CD4-positive, alpha-beta memory T cell (primary cell): Measurements from ENCODE around the gene ABCF2. TPM values are rescaled to one million over a fixed set of nuclear protein-coding genes. Genes with fewer than 3 reads are reported as not detected.

Experiments
- CTCF ChIA-PET: fragments of 350-600 bp; sonication (Branson Sonifier 250); formaldehyde crosslinking; loops from one replicate; lab custom pipeline; 2021; ENCODE audit warnings: inconsistent platforms; ENCODE audit not compliant: partially characterized antibody; lab: Charles Lee
- POLR2A ChIA-PET: fragments of 350-600 bp; sonication (Branson Sonifier 250); formaldehyde crosslinking; loops from one replicate; lab custom pipeline; 2021; ENCODE audit not compliant: partially characterized antibody; lab: Charles Lee
- DNase-seq, 5 donors: peaks; one replicate each; pipeline versions ENCODE4 v3.0.0 to v3.0.0-alpha.2; 2020 to 2022; ENCODE audit warnings: mixed read lengths in 1 of 5
- H3K27ac ChIP-seq: one replicate; pipeline ENCODE4 v1.7.0; 2013; ENCODE audit warnings: low read depth, low read length
- H3K27me3 ChIP-seq: 2 replicates; pipeline ENCODE4 v1.7.0; 2013; ENCODE audit warnings: mild to moderate bottlenecking, low read length, moderate library complexity; ENCODE audit not compliant: insufficient read depth
- H3K36me3 ChIP-seq: 2 replicates; pipeline ENCODE4 v1.7.0; 2013; ENCODE audit warnings: mild to moderate bottlenecking, low read length, moderate library complexity; ENCODE audit not compliant: insufficient read depth
- H3K4me1 ChIP-seq: 2 replicates; pipeline ENCODE4 v1.7.0; 2013; ENCODE audit warnings: mild to moderate bottlenecking, low read length, moderate library complexity; ENCODE audit not compliant: insufficient read depth
- H3K4me3 ChIP-seq, 2 donors: one replicate each; pipeline ENCODE4 v1.7.0; 2013; ENCODE audit warnings: low read length in 2 of 2, mild to moderate bottlenecking in 1 of 2
- H3K9me3 ChIP-seq, 2 donors: one replicate each; pipeline ENCODE4 v1.7.0; 2013; ENCODE audit warnings: low read length in 2 of 2, control low read depth in 1 of 2; ENCODE audit not compliant: control insufficient read depth in 1 of 2
- H3K27ac Mint-ChIP-seq, 7 donors: one replicate each; pipeline ENCODE4 v1.8.0; 2020 to 2021; ENCODE audit warnings: mixed read lengths in 7 of 7, mild to moderate bottlenecking in 6 of 7, inconsistent platforms in 3 of 7, moderate library complexity in 3 of 7
- H3K27me3 Mint-ChIP-seq, 2 donors: one replicate each; pipeline ENCODE4 v1.8.0; 2020 to 2021; ENCODE audit warnings: mixed read lengths in 2 of 2
- H3K36me3 Mint-ChIP-seq, 2 donors: one replicate each; pipeline ENCODE4 v1.8.0; 2020 to 2021; ENCODE audit warnings: mixed read lengths in 2 of 2, inconsistent platforms in 1 of 2, mild to moderate bottlenecking in 1 of 2
- H3K4me1 Mint-ChIP-seq, 4 donors: one replicate each; pipeline ENCODE4 v1.8.0; 2020 to 2021; ENCODE audit warnings: mixed read lengths in 4 of 4, mild to moderate bottlenecking in 1 of 4
- H3K4me3 Mint-ChIP-seq, 8 donors: one replicate each; pipeline ENCODE4 v1.8.0; 2020 to 2021; ENCODE audit warnings: mixed read lengths in 8 of 8, mild to moderate bottlenecking in 7 of 8, moderate library complexity in 6 of 8, inconsistent platforms in 3 of 8
- H3K9me3 Mint-ChIP-seq, 8 donors: one replicate each; pipeline ENCODE4 v1.8.0; 2020 to 2021; ENCODE audit warnings: mixed read lengths in 8 of 8, mild to moderate bottlenecking in 5 of 8, inconsistent platforms in 3 of 8, moderate library complexity in 1 of 8
- intact Hi-C: fragments of 100-400 bp; cut with micrococcal nuclease; formaldehyde crosslinking; loops from one replicate; pipeline ENCODE4 v1.15.1; 2023
- polyA plus RNA-seq, 2 donors: library from polyadenylated mRNA; unstranded; fragments of 300-500 nt; fragmentation: Illumina TruSeq; gene quantifications; one replicate each; pipeline ENCODE4 v1.2.3, GENCODE V29; 2021
- total RNA-seq, 2 experiments: library from RNA; stranded (reverse); gene quantifications; one replicate each; pipeline ENCODE4 v1.2.3, GENCODE V29; 2021

Gene ABCF2
- total and polyA plus RNA-seq, 4 experiments from 2014 or later: 31.4 to 37.3 (median 34.4) TPM

- Histone ChIP-seq H3K9me3 (no peaks in the 10 kb centered on the region), H3K27ac (no peak overlapping the region), H3K36me3 (no peaks in the 10 kb centered on the region), H3K4me1 (peaks cover 25% of the 10 kb centered on the region), H3K4me3 (no peak overlapping the region), H3K27me3 (no peaks in the 10 kb centered on the region)
- Mint-ChIP-seq H3K9me3 (no peaks in the 10 kb centered on the region), H3K27me3 (no peaks in the 10 kb centered on the region), H3K36me3 (no peaks in the 10 kb centered on the region), H3K27ac (peak overlapping the region in 1 of 7 donors; percentile 17), H3K4me3 (no peak overlapping the region), H3K4me1 (peaks cover 15 to 26% (median 20%) of the 10 kb centered on the region in 4 donors)
- ChIA-PET CTCF (no interaction called here), POLR2A (no interaction called here)
- no peak for DNase-seq
- intact Hi-C loops: no loop called here
Observed at GRCh38 chr7:151272877-151273276, 45.9 kb upstream of the ABCF2 start.

GRCh38 chr7:151272405-151272804 lies 45.4 kb upstream of the ABCF2 start:
- Histone ChIP-seq H3K36me3 (no peaks in the 10 kb centered on the region), H3K4me3 (no peak overlapping the region), H3K9me3 (no peaks in the 10 kb centered on the region), H3K4me1 (peaks cover 22% of the 10 kb centered on the region), H3K27ac (no peak overlapping the region), H3K27me3 (no peaks in the 10 kb centered on the region)
- H3K4me3 Mint-ChIP-seq: peak overlapping the region in 1 of 8 donors; percentile 22
- H3K27ac Mint-ChIP-seq: peak overlapping the region in 1 of 7 donors; percentile 18
- no peaks in the 10 kb centered on the region for H3K27me3 Mint-ChIP-seq
- peaks cover 15 to 25% (median 18%) of the 10 kb centered on the region in 4 donors for H3K4me1 Mint-ChIP-seq
- ChIA-PET CTCF (interaction anchor here (1.8 kb wide), 1 partner anchor 28 kb away, joined by 7 read pairs; no protein-coding TSS in a partner anchor), POLR2A (no interaction called here)
- no peak for DNase-seq
- H3K9me3 Mint-ChIP-seq: no peaks in the 10 kb centered on the region
- H3K36me3 Mint-ChIP-seq: no peaks in the 10 kb centered on the region
- intact Hi-C loops: no loop called here

DNA sequence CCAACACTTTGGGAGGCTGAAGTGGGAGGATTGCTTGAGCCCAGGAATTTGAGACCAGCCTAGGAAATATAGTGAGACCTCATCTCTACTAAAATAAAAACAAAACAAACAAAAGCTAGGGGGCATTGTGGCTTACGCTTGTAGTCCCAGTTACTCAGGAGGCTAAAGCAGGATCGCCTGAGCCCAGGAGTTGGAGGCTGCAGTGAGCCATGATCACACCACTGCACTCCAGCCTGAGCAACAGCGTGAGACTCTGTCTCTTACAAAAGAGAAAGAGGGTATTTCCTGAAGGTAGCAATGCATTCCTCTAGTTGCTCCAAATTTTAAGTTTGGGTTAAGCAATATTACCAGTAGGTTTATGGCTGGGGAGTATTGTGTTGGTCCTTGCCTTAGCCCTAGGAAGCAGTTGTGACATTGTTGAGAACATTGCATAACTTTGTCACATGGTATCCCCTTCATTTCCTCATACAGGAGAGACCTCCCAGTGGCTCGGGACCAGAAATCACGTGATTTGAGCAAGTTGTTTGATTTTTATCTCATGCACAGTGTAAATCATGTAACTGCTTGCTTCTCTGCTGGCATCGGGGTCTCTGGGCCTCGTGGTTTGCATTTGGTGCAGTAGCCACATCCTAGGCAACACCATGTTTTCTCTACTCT lies 44.8 kb upstream of the ABCF2 start:
- CTCF ChIA-PET: interaction anchor here (1.8 kb wide), 1 partner anchor 28 kb away, joined by 7 read pairs; no protein-coding TSS in a partner anchor
- POLR2A ChIA-PET: no interaction called here

DNA sequence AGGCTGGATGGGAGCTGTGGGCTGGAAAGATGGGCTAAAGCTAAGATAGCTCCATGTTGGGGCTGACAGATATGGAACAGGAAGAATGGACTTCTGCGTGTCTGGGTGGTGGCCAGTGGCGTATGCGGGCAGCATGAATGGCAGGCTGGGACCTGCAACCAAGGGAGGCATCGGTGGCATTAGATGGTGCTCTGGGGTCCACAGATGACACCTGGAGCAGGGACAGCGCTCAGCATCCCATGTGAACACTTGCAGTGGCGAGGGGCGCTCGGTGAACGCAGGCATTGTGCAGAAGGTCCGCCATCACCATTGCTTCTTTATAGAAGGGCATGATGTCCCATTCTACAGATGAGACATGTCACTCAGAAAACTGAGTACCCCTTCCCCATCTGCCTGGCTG lies 42.5 kb upstream of the ABCF2 start:
- H3K27me3 ChIP-seq: no peaks in the 10 kb centered on the region
- H3K4me1 Mint-ChIP-seq: peaks cover 6 to 18% (median 10%) of the 10 kb centered on the region in 4 donors
- H3K27me3 Mint-ChIP-seq: peaks cover 0 to 3% of the 10 kb centered on the region in 2 donors
- no peaks in the 10 kb centered on the region for H3K9me3 Mint-ChIP-seq
- no peak overlapping the region for H3K4me3 ChIP-seq
- H3K27ac ChIP-seq: no peak overlapping the region
- intact Hi-C loops: no loop called here
- DNase-seq: no peak
- no peaks in the 10 kb centered on the region for H3K36me3 Mint-ChIP-seq
- no peaks in the 10 kb centered on the region for H3K9me3 ChIP-seq
- H3K4me1 ChIP-seq: peaks cover 7% of the 10 kb centered on the region
- ChIA-PET CTCF (no interaction called here), POLR2A (no interaction called here)
- H3K36me3 ChIP-seq: no peaks in the 10 kb centered on the region
- H3K27ac Mint-ChIP-seq: peak overlapping the region in 1 of 7 donors; percentile 3
- H3K4me3 Mint-ChIP-seq: no peak overlapping the region

More for the DNA sequence above, 44.8 kb upstream of the ABCF2 start:
- peaks cover 12 to 21% (median 15%) of the 10 kb centered on the region in 4 donors for H3K4me1 Mint-ChIP-seq
- Histone ChIP-seq H3K27me3 (no peaks in the 10 kb centered on the region), H3K9me3 (no peaks in the 10 kb centered on the region), H3K27ac (no peak overlapping the region), H3K4me3 (no peak overlapping the region), H3K36me3 (no peaks in the 10 kb centered on the region), H3K4me1 (peaks cover 20% of the 10 kb centered on the region)
- H3K27me3 Mint-ChIP-seq: no peaks in the 10 kb centered on the region
- H3K9me3 Mint-ChIP-seq: no peaks in the 10 kb centered on the region
- no peaks in the 10 kb centered on the region for H3K36me3 Mint-ChIP-seq
- H3K4me3 Mint-ChIP-seq: peak overlapping the region in 1 of 8 donors; percentile 22
- intact Hi-C loops: no loop called here
- DNase-seq: peak in 1 of 5 donors; percentile 20
- peak overlapping the region in 3 of 7 donors; percentile 1 to 18 (median 12) for H3K27ac Mint-ChIP-seq

- H3K27ac Mint-ChIP-seq: no peak overlapping the region
- Histone ChIP-seq H3K4me1 (no peaks in the 10 kb centered on the region), H3K36me3 (no peaks in the 10 kb centered on the region), H3K27me3 (no peaks in the 10 kb centered on the region), H3K9me3 (no peaks in the 10 kb centered on the region), H3K4me3 (no peak overlapping the region), H3K27ac (no peak overlapping the region)
- ChIA-PET POLR2A (no interaction called here), CTCF (no interaction called here)
- DNase-seq: peak in 1 of 5 donors; percentile 17
- H3K9me3 Mint-ChIP-seq: peaks cover 0 to 2% (median 0%) of the 10 kb centered on the region in 8 donors
- no peak overlapping the region for H3K4me3 Mint-ChIP-seq
- H3K4me1 Mint-ChIP-seq: no peaks in the 10 kb centered on the region
- intact Hi-C loops: no loop called here
- H3K27me3 Mint-ChIP-seq: peaks cover 2 to 8% of the 10 kb centered on the region in 2 donors
- no peaks in the 10 kb centered on the region for H3K36me3 Mint-ChIP-seq
Observed at GRCh38 chr7:151265351-151265931, 38.4 kb upstream of the ABCF2 start.

DNA sequence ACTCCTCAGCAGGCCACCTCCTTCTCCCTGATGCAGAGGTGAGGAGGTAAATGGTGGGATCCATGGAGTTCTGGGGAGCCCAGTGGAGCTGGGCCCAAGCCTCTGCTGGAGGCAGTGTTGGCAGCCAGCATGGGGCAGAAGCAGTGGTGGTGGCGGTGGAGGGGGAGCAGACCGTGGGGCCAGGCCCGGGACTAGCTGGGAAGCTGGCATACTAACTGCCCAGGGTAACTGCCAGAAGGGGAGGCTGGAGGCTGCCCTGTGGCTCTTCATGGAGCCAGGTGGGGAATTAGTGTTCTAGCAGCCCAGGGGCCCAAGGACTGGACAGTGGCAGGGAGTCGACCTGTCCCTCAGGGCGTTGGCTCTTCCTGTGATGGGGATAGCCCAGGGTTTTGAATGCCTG lies 37.6 kb upstream of the ABCF2 start:
- Histone ChIP-seq H3K36me3 (no peaks in the 10 kb centered on the region), H3K9me3 (no peaks in the 10 kb centered on the region), H3K27me3 (no peaks in the 10 kb centered on the region), H3K4me3 (no peak overlapping the region), H3K4me1 (no peaks in the 10 kb centered on the region), H3K27ac (no peak overlapping the region)
- no peak overlapping the region for H3K27ac Mint-ChIP-seq
- POLR2A ChIA-PET: no interaction called here
- H3K36me3 Mint-ChIP-seq: no peaks in the 10 kb centered on the region
- no peaks in the 10 kb centered on the region for H3K4me1 Mint-ChIP-seq
- peaks cover 0 to 2% (median 0%) of the 10 kb centered on the region in 8 donors for H3K9me3 Mint-ChIP-seq
- H3K4me3 Mint-ChIP-seq: no peak overlapping the region
- DNase-seq: no peak
- CTCF ChIA-PET: no interaction called here
- intact Hi-C loops: no loop called here
- peaks cover 2 to 8% of the 10 kb centered on the region in 2 donors for H3K27me3 Mint-ChIP-seq

GRCh38 chr7:151261529-151261928 lies 34.5 kb upstream of the ABCF2 start:
- no peak overlapping the region for H3K4me3 Mint-ChIP-seq
- no peak overlapping the region for H3K27ac Mint-ChIP-seq
- no peaks in the 10 kb centered on the region for H3K27me3 ChIP-seq
- ChIA-PET POLR2A (no interaction called here), CTCF (no interaction called here)
- peaks cover 15% of the 10 kb centered on the region in 2 donors for H3K27me3 Mint-ChIP-seq
- no peaks in the 10 kb centered on the region for H3K4me1 Mint-ChIP-seq
- H3K27ac ChIP-seq: no peak overlapping the region
- no peaks in the 10 kb centered on the region for H3K36me3 ChIP-seq
- H3K4me3 ChIP-seq: no peak overlapping the region
- H3K9me3 ChIP-seq: no peaks in the 10 kb centered on the region
- peaks cover 0 to 2% (median 0%) of the 10 kb centered on the region in 8 donors for H3K9me3 Mint-ChIP-seq
- H3K4me1 ChIP-seq: no peaks in the 10 kb centered on the region
- peak in 1 of 5 donors; percentile 13 for DNase-seq
- H3K36me3 Mint-ChIP-seq: no peaks in the 10 kb centered on the region
- intact Hi-C loops: no loop called here
